ENCODE results near the gene C12orf56.

DNA sequence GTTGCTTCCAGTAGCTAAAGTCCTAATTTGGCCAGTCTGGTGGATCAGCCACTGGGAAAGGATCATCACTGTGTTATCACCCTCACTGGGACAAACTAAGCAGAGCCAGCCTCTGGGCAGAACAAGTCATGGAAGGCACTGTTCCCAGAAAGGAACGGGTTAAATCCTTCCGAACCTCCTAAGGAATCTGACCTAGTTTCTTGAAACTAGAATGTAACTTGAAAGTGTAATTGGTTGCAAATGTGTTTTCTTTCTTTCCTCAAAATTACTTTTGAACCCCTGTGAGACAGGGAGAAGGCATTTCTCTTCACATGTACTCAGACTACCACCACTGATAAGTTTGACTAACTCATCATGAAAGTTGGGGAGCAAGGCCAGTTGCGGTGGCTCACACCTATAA, 149.8 kb downstream of the C12orf56 start:
- TF ChIP-seq, protein P1, sequence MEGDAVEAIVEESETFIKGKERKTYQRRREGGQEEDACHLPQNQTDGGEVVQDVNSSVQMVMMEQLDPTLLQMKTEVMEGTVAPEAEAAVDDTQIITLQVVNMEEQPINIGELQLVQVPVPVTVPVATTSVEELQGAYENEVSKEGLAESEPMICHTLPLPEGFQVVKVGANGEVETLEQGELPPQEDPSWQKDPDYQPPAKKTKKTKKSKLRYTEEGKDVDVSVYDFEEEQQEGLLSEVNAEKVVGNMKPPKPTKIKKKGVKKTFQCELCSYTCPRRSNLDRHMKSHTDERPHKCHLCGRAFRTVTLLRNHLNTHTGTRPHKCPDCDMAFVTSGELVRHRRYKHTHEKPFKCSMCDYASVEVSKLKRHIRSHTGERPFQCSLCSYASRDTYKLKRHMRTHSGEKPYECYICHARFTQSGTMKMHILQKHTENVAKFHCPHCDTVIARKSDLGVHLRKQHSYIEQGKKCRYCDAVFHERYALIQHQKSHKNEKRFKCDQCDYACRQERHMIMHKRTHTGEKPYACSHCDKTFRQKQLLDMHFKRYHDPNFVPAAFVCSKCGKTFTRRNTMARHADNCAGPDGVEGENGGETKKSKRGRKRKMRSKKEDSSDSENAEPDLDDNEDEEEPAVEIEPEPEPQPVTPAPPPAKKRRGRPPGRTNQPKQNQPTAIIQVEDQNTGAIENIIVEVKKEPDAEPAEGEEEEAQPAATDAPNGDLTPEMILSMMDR (conservative IDR thresholded peaks at IDR 0.05), result no peak
- TF ChIP-seq ZFX (IDR thresholded peaks at IDR 0.05), result no peak

Measured in C4-2B (cell line).